Fibroblast of gingiva (primary cell): Measurements from ENCODE around the gene TRIOBP.
A peak's percentile ranks its signal among the peaks of the same experiment; 100 is the strongest.

Experiments used
- DNase-seq: peaks from one replicate; pipeline ENCODE4 v3.0.0-alpha.2; 2011; ENCODE audit warnings: low read depth

Gene TRIOBP

DNA sequence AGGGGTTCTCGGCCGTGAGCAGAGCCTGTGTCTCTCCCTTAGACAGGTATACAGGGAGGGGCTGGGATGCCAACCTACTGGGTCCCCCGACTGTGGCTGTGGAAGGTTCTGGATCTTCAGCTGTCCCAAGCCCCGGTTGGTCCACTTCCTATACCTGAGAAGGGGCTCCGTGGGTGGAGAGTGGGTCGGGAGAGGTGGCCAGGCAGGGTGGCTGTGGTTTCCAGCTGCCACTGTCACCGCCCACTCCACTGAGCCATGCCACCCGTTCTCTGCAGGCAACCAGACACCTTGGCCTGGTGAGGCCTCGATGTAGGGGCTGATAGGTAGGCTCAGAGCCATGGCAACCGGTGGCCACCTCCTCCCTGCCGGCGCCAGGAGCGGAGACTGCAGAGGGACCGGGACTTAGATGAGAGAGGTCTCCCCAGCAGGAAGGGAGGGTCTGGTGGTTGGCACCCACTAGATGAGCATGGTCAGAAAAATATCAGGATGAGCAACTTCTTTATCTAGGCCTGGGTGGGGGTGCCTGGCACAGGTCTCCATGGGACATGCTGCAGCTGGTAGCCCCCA, 53.8 kb downstream of the TRIOBP start:
- DNase-seq: no peak

DNA sequence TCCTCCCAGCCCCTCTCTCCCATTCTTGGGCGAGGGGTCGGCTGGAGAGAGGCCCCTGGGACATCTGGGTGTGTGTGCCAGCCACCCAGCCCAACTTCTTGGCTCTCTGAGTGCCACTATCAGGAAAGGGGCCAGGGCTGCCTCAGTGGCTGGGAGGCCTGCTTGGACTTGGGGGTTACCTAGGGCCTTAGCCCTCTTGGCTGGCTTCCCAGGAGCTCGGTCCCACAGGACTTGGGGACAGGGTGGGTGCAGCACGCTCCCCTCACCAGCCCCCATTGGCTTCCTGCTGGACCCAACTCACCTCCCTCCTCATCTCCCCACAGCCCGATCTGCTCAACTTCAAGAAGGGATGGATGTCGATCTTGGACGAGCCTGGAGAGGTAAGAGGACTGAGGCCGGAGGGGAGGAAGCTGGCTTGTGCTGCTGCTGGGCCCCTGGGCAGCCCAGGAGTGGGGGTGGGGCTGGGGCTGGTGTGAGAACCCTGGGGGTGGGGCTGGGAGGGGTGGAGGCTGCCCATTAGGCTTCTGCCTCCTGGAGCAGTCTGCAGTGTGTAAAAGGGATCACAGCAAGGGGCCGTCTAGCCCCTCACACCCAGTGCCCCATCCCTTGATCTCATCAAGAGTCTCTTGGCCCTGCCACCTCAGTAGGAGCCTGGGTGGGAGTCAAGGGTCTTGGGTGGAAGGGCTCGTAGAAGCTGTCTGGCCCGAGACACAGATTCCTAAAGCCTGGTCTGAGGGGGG, 54.8 kb downstream of the TRIOBP start:
- no peak for DNase-seq

DNA sequence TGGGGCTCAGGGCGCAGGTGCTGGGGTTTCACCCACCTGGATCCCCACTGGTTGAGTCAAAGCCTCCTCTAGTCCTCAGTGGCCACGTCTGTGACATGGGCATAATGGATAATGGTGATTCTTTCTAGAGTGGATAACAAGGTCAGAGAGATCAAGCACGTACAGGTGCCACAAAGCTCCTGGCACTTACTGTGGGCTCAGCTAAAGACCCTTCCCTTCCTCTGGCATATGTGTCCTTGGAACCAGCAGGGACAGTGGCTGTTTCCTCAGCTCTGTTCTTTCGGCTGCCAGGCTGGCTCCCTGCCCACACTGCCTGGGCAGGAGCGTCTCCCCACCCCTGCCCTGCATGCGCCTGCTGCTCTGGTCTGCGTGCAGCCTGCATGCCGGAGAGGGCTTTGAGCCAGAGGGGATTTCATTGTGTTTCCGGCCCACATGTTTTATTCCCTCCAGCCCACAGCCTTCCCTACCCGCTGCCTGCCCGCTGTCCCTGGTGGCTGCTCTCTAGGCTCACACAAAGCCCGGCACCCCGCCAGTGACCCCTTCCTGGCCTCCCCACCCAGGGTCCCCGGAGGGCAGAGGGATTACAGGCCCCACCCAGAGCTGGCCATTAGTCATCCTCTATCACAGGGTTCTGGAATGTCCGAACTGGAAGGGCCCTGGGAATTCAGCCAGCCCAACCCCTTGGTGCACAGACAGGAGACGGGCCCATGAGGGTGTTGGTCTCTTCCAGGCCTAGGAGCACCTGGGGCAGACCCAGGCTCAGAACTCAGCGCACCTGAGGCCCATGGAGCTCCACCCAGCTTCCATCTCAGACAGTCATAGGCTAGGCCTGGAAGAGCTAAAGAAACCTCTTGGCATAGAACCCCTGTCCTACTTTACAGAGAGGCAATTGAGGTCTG, 55.6 kb downstream of the TRIOBP start:
- peak; percentile 99 for DNase-seq

DNA sequence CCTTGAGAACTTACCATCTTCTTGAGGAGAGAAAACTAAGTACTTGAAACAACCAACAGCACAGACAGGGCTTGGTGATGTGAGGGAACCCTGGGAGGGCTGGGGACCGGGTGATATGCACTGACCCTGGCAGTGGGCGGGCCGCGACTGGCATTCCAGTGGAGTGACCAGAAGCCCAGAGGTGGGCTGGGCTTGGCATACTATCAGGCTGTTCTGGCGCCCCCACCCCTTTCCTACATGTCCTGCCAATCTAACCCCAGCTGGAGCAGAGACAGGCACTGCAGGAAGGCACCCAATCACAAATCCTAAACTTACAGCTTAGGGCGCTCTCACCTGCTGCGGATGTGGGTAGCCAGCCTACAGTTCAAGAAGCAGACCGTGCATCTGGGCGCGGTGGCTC, 56.9 kb downstream of the TRIOBP start:
- peak; percentile 53 for DNase-seq

- no peak for DNase-seq
Measured at GRCh38 chr22:37757663-37758062, 60.8 kb downstream of the TRIOBP start.

DNA sequence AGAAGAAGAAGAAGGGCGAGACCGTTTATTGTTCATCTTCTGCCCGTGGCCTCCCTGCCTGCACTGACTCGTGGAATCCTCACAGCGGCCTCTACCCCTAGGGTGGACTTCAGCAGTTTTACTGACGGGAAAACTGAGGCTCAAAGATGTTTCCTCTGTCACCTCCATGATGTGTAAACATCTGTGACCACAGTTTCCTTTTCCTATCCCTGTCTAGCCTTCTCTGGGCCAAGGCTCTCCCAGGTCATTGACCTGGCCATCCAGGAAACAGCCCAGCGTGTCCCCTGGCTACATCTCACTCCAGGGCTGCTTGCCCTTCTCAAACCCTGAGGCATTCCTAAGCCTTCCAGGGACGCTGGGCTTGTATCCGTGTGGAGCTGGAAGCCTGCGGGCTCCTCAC, 61.8 kb downstream of the TRIOBP start:
- no peak for DNase-seq

GRCh38 chr22:37759281-37759680, 62.4 kb downstream of the TRIOBP start:
- DNase-seq: no peak

- DNase-seq: no peak
Measured at GRCh38 chr22:37760152-37760551, 63.3 kb downstream of the TRIOBP start.

DNA sequence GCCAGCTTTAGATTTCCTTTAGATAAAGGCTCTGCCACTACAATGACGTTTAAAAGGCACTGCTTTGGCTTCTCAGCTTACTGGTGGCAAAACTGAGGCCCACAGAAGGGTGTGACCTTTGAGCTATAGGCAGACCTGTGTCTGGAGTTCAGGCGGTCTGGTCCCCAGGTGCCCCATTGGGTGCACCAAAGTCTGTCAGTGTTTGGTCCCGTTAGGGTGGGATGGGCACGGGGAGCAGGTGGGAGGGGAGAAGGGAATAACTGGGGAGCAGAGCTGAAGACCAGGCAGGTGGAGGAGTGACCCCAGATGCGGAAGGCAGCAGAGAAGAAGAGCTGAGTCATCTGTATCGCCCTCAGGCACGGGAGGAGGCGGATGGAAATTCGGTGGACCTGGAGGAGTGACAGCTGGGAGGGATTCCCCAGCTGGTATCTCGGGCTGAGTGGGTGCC, 65.6 kb downstream of the TRIOBP start:
- DNase-seq: no peak

- no peak for DNase-seq
Measured at GRCh38 chr22:37763012-37763411, 66.2 kb downstream of the TRIOBP start.

GRCh38 chr22:37763652-37764051, 66.8 kb downstream of the TRIOBP start:
- DNase-seq: no peak

DNA sequence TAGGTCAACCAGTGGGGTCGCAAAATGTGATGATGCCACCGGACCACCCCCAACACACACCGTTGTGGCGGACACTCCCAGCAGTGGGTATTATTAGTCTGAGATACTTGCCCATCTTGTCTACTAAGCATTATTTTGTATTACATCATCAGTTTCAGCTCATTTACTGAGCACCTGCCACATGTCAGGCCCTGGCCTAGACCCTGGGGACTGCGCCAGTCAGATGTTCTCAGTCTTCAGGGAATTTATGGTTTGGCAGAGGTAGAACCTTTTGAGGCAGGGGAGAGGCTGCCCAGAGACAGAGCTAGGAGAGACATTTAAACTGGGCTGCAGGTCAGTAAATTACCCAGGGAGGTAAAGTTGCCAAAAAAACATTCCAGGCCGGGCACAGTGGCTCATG, 67.8 kb downstream of the TRIOBP start:
- peak; percentile 33 for DNase-seq

DNA sequence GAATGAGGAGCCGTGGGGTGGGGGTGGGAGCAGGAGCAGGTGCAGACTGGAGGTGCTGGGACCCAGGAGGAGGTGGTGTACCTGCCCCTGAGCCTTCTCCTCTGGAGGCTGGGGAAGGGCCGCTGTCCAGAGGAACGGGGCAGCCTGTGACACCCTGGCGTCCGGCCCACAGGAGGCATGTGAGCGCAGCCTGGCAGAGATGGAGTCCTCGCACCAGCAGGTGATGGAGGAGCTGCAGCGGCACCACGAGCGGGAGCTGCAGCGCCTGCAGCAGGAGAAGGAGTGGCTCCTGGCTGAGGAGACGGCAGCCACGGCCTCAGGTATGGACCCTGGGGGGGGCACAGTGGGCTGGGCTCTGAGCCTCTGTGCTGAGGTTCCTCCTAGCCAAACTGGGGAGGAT, 68.7 kb downstream of the TRIOBP start:
- no peak for DNase-seq

DNA sequence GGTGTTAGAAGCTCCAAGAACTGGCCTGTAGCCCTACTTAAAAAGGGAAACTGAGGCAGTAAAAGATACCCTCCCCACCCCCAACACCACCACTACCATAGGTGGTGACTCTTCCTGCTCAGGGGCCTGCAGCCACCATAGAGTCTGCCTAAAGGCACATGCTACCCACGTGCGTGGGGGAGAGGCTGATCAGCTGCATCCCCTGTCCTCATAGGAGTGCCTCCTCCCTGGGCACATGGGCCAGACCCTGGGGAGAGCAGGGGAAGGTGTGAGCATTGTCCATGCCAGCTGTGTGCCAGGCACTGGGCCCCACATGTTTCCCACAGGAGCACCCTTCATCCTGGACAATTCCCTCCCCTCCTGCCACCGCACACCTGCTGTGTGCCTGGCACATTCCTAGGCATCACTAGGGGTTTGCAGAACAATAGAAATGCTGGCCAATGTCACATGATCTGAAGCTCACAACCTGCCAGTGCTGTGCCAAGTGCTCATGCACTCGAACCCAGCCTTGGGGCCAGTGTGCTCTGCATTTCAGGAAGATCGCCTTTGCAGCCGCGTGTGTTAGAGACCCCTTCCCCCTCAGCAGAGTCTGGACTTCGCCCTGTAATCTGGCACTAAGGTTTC, 69.2 kb downstream of the TRIOBP start:
- no peak for DNase-seq

GRCh38 chr22:37768273-37768672, 71.4 kb downstream of the TRIOBP start:
- no peak for DNase-seq

DNA sequence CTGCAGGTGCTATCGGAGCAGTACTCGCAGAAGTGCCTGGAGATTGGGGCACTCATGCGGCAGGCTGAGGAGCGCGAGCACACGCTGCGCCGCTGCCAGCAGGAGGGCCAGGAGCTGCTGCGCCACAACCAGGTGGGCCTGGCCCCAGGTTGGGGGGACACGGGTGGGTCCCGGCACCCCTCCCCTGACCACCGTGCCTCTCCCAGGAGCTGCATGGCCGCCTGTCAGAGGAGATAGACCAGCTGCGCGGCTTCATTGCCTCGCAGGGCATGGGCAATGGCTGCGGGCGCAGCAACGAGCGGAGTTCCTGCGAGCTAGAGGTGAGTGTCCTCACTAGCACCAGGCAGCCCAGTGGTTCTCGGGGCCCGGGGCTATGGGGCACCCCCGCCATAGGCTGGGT, 72.2 kb downstream of the TRIOBP start:
- DNase-seq: no peak

GRCh38 chr22:37771081-37771480, 74.2 kb downstream of the TRIOBP start:
- no peak for DNase-seq

GRCh38 chr22:37771702-37772427, 75.0 kb downstream of the TRIOBP start:
- DNase-seq: no peak

GRCh38 chr22:37774728-37775127, 77.9 kb downstream of the TRIOBP start:
- no peak for DNase-seq

DNA sequence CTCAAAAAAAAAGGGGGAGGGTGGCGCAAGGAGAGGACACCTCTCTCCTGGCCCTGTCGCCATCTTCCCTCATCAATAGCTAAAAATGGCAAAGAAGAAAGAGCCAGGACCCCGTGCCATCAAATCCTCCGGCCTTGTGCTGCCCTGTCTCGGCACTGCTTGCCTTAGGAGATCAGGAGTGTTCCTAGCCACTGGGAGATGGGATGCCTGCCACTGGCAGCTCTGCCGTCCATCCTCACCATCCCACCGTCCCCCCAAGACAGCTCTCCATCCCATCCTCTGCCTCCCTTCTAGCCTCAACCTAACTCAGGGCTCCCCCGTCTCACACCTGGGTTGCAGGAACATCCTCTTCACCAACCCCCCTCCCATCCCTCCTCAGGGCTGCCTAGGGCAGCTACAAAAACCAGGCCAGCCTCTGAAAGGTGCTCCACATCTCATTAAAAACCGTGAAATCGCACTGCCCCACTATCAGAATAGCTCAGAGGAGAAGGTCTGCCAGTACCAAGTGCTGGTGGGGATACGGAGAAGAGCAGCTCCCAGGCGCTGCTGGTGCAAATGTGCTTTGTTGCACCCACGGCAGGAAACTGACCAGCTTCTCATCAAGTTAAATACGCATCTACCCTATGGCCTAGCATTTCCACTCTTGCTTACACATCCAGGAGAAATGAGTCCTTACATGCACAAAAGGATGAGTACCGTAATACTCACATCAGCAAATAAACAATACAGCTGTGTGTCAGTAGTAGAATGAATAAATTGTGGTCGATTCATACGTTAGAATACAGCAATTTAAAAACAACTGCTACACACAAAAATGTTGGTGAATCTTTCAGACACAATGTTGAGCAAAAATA, 79.2 kb downstream of the TRIOBP start:
- peak; percentile 56 for DNase-seq

- no peak for DNase-seq
Measured at GRCh38 chr22:37776639-37777005, 79.8 kb downstream of the TRIOBP start.
